Suprapubic skin (tissue), 4 donors: ENCODE data around the gene IL1R1. TPM values are rescaled to one million over a fixed set of nuclear protein-coding genes. Genes with fewer than 3 reads are reported as not detected.

Source experiments
- DNase-seq, 2 donors: peaks; one replicate each; pipeline ENCODE4 v3.0.0-alpha.2; 2019; ENCODE audit warnings: low spot score in 2 of 2
- H3K27ac ChIP-seq: fragments of 200-600 bp; sonication (generic); one replicate; pipeline ENCODE4 v1.5.1; 2019
- H3K27me3 ChIP-seq: fragments of 200-600 bp; sonication (generic); one replicate; pipeline ENCODE4 v1.5.1; 2019
- H3K36me3 ChIP-seq: fragments of 200-600 bp; sonication (generic); one replicate; pipeline ENCODE4 v1.5.1; 2019
- H3K4me1 ChIP-seq: fragments of 200-600 bp; sonication (generic); one replicate; pipeline ENCODE4 v1.5.1; 2019
- H3K4me3 ChIP-seq: fragments of 200-600 bp; sonication (generic); one replicate; pipeline ENCODE4 v1.5.1; 2019; ENCODE audit warnings: mild to moderate bottlenecking
- H3K9me3 ChIP-seq: fragments of 200-600 bp; sonication (generic); one replicate; pipeline ENCODE4 v1.5.1; 2019
- EP300 ChIP-seq: sonication (generic); formaldehyde crosslinking; IDR thresholded peaks from one replicate; pipeline ENCODE4 v1.6.1; 2017; ENCODE audit warnings: antibody characterized with exemption
- POLR2A ChIP-seq, 2 donors: fragments of 450-650 bp; IDR thresholded peaks; one replicate each; pipeline ENCODE4 v1.6.1; 2017; ENCODE audit warnings: antibody characterized with exemption in 2 of 2, mild to moderate bottlenecking in 2 of 2, moderate library complexity in 2 of 2
- POLR2AphosphoS5 ChIP-seq, 3 donors: sonication (generic); formaldehyde crosslinking; IDR thresholded peaks; one replicate each; pipeline ENCODE4 v1.6.1; 2017; ENCODE audit warnings: antibody characterized with exemption in 3 of 3
- WGBS: methylation state at CpG from one replicate; pipeline ENCODE4 v1.1.5; 2018; 5-methylcytosine and 5-hydroxymethylcytosine counted together
- total RNA-seq, 4 donors: library from RNA; depleted of rRNA; stranded (reverse); fragments of >200 nt; gene quantifications; one replicate each; pipeline ENCODE4 v1.1.0, GENCODE V29; 2016
- TF ChIP-seq, protein P1 (sequence below), 2 donors: fragments of 200-600 bp in 1 of 2; fragments of 450-650 bp in 1 of 2; sonication (generic) in 1 of 2; IDR thresholded peaks; one replicate each; pipeline ENCODE4 v1.5.1; 2016 to 2019; ENCODE audit warnings: antibody characterized with exemption in 2 of 2, mild to moderate bottlenecking in 1 of 2, moderate library complexity in 1 of 2

IL1R1 gene
- total RNA-seq, 4 donors from 2014 or later: 52.1 to 90.0 (median 58.8) TPM

- no peak for TF ChIP-seq EP300
- no peak for TF ChIP-seq POLR2AphosphoS5 (IDR thresholded peaks at IDR 0.05)
- TF ChIP-seq, protein P1, sequence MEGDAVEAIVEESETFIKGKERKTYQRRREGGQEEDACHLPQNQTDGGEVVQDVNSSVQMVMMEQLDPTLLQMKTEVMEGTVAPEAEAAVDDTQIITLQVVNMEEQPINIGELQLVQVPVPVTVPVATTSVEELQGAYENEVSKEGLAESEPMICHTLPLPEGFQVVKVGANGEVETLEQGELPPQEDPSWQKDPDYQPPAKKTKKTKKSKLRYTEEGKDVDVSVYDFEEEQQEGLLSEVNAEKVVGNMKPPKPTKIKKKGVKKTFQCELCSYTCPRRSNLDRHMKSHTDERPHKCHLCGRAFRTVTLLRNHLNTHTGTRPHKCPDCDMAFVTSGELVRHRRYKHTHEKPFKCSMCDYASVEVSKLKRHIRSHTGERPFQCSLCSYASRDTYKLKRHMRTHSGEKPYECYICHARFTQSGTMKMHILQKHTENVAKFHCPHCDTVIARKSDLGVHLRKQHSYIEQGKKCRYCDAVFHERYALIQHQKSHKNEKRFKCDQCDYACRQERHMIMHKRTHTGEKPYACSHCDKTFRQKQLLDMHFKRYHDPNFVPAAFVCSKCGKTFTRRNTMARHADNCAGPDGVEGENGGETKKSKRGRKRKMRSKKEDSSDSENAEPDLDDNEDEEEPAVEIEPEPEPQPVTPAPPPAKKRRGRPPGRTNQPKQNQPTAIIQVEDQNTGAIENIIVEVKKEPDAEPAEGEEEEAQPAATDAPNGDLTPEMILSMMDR (IDR thresholded peaks at IDR 0.05): no peak
- TF ChIP-seq POLR2A (IDR thresholded peaks at IDR 0.05): no peak
- Histone ChIP-seq H3K9me3 (no peaks in the 10 kb centered on the region), H3K4me1 (peaks cover 7% of the 10 kb centered on the region), H3K36me3 (no peaks in the 10 kb centered on the region), H3K27ac (no peak overlapping the region), H3K27me3 (no peaks in the 10 kb centered on the region), H3K4me3 (no peak overlapping the region)
- DNase-seq: no peak
- WGBS: 83% methylated on average over 5 of the region's 5 CpGs
Observed at GRCh38 chr2:102129951-102130646, 12.4 kb upstream of the IL1R1 start.

- H3K4me1 ChIP-seq: peaks cover 7% of the 10 kb centered on the region
- no peak for DNase-seq
- H3K9me3 ChIP-seq: no peaks in the 10 kb centered on the region
- no peaks in the 10 kb centered on the region for H3K36me3 ChIP-seq
- TF ChIP-seq POLR2A (IDR thresholded peaks at IDR 0.05) (no peak), EP300 (no peak), POLR2AphosphoS5 (IDR thresholded peaks at IDR 0.05) (no peak)
- TF ChIP-seq, protein P1 (IDR thresholded peaks at IDR 0.05): no peak
- H3K27me3 ChIP-seq: no peaks in the 10 kb centered on the region
- no peak overlapping the region for H3K27ac ChIP-seq
- H3K4me3 ChIP-seq: no peak overlapping the region
Observed at GRCh38 chr2:102130647-102130991, 11.9 kb upstream of the IL1R1 start.

- no peaks in the 10 kb centered on the region for H3K36me3 ChIP-seq
- H3K4me3 ChIP-seq: no peak overlapping the region
- TF ChIP-seq EP300 (no peak), POLR2AphosphoS5 (IDR thresholded peaks at IDR 0.05) (no peak), POLR2A (IDR thresholded peaks at IDR 0.05) (no peak)
- TF ChIP-seq, protein P1 (IDR thresholded peaks at IDR 0.05): no peak
- no peak for DNase-seq
- H3K27ac ChIP-seq: no peak overlapping the region
- H3K9me3 ChIP-seq: no peaks in the 10 kb centered on the region
- WGBS: 89% methylated on average over 5 of the region's 5 CpGs
- H3K4me1 ChIP-seq: peaks cover 2% of the 10 kb centered on the region
- no peaks in the 10 kb centered on the region for H3K27me3 ChIP-seq
Observed at GRCh38 chr2:102131564-102131963, 11.0 kb upstream of the IL1R1 start.

GRCh38 chr2:102137138-102137537 is 5.4 kb upstream of the IL1R1 start:
- Histone ChIP-seq H3K4me3 (no peak overlapping the region), H3K4me1 (peaks cover 16% of the 10 kb centered on the region), H3K27ac (no peak overlapping the region), H3K27me3 (no peaks in the 10 kb centered on the region), H3K9me3 (no peaks in the 10 kb centered on the region), H3K36me3 (no peaks in the 10 kb centered on the region)
- TF ChIP-seq EP300 (no peak), POLR2AphosphoS5 (IDR thresholded peaks at IDR 0.05) (no peak), POLR2A (IDR thresholded peaks at IDR 0.05) (no peak)
- TF ChIP-seq, protein P1 (IDR thresholded peaks at IDR 0.05): no peak
- DNase-seq: no peak
- 91% methylated on average over 1 of the region's 2 CpGs for WGBS

GRCh38 chr2:102138331-102138730 is 4.2 kb upstream of the IL1R1 start:
- 85% methylated on average over 4 of the region's 4 CpGs for WGBS

More at GRCh38 chr2:102138331-102138730, 4.2 kb upstream of the IL1R1 start:
- DNase-seq: no peak
- H3K4me1 ChIP-seq: peaks cover 17% of the 10 kb centered on the region
- no peaks in the 10 kb centered on the region for H3K36me3 ChIP-seq
- H3K27me3 ChIP-seq: no peaks in the 10 kb centered on the region
- no peak overlapping the region for H3K4me3 ChIP-seq
- no peak for TF ChIP-seq POLR2A (IDR thresholded peaks at IDR 0.05)
- TF ChIP-seq, protein P1 (IDR thresholded peaks at IDR 0.05): no peak
- no peak for TF ChIP-seq POLR2AphosphoS5 (IDR thresholded peaks at IDR 0.05)
- TF ChIP-seq EP300: no peak
- H3K9me3 ChIP-seq: no peaks in the 10 kb centered on the region
- no peak overlapping the region for H3K27ac ChIP-seq
